HG03521 (cell line): ENCODE results near the gene MYH14.

Experiments used
- ATAC-seq: cut with Tn5 transposase; IDR thresholded peaks from one replicate; pipeline ENCODE4 v1.9.1; 2021; ENCODE audit warnings: mild to moderate bottlenecking, moderate library complexity; ENCODE audit not compliant: unreplicated experiment

MYH14 gene

DNA sequence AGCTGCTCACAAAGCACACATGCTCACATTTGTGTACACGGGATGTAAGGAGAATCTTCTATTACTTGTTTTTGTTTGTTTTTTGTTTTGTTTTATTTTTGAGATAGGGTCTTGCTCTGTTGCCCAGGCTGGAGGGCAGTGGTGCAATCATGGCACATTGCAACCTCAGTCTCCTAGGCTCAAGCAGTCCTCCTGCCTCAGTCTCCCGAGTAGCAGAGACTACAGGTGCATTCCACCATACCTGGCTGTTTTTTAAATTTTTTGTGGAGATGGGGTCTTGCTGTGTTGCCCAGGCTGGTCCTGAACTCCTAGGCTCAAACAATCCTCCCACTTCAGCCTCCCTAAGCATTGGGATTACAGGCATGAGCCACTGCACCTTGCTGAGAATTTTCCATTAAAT, 83.9 kb downstream of the MYH14 start:
- ATAC-seq, result no peak

- no peak for ATAC-seq
These were observed 85.5 kb downstream of the MYH14 start for GRCh38 chr19:50288954-50289353.

DNA sequence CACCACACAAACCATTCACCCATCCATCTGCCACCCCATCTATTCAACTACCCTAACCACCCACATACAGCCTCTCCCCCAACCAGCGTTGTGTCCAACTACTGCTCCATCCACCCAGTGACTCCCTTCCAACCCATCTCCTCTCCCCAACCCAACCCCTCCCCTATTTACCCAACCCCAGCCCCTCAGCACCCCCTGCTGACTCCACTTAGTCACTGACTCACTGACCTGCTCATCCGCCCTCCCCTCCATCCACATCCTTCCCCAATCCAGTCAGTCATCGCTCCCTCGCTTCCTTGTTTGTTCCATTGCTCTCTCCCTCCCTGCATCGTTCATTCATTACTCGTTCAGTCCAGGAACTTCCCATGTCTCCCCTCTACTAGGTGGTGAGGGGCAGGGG, 86.6 kb downstream of the MYH14 start:
- ATAC-seq, result no peak

DNA sequence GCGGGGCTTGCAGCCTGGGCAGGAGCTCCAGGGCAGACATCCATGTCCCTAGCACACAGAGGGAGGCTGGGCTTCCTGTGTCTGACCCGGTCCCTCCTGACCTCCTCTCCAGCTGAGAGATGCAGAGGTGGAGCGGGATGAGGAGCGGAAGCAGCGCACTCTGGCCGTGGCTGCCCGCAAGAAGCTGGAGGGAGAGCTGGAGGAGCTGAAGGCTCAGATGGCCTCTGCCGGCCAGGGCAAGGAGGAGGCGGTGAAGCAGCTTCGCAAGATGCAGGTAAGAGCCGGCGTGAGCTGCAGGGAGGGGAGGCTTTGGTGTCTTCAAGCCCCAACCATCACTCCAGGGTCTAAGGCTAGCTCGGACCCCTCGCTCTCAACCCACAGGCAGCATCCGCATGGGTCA, 87.4 kb downstream of the MYH14 start:
- ATAC-seq, result no peak

DNA sequence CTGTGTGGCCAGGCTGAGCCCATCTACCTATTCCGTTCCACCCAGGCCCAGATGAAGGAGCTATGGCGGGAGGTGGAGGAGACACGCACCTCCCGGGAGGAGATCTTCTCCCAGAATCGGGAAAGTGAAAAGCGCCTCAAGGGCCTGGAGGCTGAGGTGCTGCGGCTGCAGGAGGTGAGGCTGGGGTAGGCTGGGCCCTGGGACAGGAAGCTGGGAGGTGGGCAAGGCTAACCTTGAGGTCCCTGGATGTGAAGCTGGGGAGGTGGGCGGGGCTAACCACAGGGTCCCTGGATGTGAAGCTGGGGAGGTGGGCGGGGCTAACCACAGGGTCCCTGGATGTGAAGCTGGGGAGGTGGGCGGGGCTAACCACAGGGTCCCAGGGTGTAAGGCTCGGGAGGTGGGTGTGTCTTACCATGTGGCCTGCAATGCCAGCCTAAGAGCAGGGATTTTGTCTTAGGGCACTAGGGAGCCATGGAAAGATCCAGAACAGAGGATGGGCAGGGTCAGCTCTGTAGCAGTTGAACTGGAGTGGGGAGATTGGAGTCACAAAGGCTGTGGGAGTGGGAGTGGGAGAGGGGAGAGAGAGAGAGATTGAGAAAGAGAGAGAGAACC, 88.9 kb downstream of the MYH14 start:
- ATAC-seq, result no peak

- no peak for ATAC-seq
These were observed 90.0 kb downstream of the MYH14 start for GRCh38 chr19:50293263-50294004.

- ATAC-seq, result no peak
These were observed 96.6 kb downstream of the MYH14 start for GRCh38 chr19:50300051-50300450.

- ATAC-seq, result no peak
These were observed 97.6 kb downstream of the MYH14 start for GRCh38 chr19:50300814-50301606.

DNA sequence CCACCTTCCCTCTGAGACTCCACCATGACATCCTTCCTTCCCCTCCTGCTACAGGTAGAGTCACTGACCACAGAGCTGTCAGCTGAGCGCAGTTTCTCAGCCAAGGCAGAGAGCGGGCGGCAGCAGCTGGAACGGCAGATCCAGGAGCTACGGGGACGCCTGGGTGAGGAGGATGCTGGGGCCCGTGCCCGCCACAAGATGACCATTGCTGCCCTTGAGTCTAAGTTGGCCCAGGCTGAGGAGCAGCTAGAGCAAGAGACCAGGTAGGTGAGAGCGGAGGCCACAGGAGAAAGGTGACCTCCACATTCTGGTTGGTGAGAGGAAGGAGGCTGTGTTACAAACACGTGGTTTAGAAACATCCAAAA, 98.2 kb downstream of the MYH14 start:
- no peak for ATAC-seq

- ATAC-seq, result no peak
These were observed 100.1 kb downstream of the MYH14 start for GRCh38 chr19:50303558-50303957.

DNA sequence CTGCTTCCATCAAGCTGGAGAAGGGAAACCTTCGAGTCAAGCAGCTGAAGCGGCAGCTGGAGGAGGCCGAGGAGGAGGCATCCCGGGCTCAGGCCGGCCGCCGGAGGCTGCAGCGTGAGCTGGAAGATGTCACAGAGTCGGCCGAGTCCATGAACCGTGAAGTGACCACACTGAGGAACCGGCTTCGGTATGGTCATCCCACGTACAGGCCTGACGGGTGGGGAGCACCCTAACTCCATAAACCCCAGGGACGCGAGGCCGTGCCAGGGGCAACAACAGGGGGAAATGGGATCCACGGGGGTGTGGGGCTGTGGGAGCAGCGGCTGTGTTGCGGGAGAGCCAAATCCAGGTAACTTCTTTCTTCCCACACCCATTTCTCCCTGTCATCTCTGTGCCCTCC, 105.6 kb downstream of the MYH14 start:
- no peak for ATAC-seq

- no peak for ATAC-seq
These were observed 106.1 kb downstream of the MYH14 start for GRCh38 chr19:50309396-50310125.

DNA sequence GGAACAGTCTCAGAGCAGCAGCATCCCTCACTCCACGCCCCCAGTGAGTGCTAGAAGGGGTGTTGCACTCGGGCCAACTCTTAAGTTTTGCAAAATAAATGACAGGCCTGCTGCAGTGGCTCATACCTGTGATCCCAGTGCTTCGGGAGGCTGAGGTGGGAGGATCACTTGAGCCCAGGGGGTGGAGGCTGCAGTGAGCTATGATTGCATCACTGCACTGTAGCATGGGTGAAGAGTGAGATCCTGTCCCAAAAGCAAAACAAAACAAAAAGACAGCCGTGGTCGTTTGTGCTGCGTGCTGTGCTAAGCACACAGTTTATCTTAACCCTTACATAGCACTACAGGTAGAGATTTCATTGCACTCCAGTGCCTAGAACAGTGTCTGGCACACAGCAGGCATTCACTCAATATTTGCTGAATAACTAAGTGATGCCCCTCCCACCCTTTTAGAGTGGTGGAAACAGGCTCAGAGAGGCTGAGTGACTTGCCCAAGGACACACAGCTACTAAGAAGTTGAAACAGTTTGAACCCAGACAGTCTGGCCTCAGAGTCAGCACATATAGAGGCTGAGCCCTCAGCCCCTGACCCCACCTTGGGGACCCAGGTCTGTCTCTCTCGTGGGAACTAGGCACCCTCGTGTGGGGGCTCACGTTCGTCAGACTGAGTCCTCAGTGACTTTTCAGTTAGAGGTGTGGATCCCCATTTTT, 107.5 kb downstream of the MYH14 start:
- ATAC-seq, result no peak

GRCh38 chr19:50311723-50312635, 108.6 kb downstream of the MYH14 start:
- no peak for ATAC-seq

DNA sequence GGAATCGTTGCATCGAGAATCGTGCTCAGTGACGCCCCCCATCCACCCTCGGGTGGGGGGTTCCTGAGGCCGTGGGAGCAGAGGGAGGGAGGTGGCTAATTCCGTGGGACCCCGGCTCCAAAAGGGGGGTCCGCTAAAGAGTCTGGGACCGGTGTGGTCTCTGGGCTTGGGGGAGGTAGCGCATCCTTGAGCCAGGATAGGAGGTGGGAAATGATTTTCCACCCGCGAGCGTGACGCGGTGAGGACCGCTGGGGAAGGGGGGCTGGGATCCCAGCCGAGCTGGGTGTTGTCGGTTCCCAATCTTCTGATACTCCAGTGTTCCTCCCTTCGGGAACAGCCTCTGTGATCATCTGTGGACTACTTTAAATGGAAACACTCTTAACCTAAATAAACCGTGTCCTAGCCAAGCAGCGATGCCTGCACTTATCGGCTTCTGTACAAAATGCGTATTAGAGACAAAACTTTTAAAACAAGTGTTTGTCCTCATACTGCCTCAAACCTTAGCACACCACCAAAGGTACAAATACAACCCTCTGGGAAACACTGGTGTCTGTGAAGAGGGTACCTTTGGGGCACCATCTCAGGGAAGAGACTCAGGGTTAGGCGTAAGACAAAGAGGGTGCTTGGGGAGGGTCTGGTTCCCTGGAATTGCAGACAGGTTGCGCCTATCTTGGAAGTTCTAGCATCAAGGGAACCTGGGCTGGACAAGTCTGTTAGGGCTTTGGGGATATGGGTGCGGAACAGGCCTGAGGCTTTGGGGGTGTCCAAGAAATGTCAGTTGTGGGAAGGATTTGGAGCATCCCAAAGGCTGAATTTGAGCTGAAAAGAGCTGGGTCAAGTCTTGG, 109.8 kb downstream of the MYH14 start:
- no peak for ATAC-seq

DNA sequence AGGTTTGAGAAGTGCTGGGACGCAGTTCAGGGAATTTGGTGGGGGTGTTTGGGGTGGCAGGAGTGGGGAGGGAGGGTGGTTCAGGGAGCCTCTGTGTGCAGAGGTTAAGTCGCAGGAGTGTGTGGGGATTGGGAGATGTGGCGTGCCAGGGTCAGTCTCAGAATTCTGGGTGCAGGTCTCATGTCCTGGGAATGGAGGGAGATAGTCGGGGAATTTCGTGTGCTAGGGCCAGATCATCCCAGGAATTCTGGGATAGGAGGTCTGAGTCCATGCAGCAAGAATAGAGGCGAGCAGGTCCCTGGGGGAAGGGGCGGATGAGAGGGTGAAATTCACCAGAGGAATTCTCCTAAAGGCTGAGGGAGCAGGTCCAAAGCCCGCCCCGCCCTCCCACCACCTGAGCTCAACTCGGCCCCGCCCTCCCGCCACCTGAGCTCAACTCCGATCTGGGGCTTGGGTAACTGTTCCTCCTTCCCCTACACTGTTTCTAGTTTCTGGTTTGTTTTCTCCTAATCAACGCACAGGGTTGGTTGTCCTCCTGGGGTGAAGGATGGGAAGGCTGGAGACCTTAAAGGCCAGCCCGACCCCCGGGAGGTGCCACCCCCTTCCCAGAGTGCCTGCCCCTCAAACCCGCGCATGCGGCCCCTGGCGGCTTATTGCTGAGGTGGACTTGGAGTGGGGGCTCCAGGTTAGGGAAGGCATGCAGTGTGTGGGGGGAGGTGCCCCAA, 110.6 kb downstream of the MYH14 start:
- no peak for ATAC-seq

DNA sequence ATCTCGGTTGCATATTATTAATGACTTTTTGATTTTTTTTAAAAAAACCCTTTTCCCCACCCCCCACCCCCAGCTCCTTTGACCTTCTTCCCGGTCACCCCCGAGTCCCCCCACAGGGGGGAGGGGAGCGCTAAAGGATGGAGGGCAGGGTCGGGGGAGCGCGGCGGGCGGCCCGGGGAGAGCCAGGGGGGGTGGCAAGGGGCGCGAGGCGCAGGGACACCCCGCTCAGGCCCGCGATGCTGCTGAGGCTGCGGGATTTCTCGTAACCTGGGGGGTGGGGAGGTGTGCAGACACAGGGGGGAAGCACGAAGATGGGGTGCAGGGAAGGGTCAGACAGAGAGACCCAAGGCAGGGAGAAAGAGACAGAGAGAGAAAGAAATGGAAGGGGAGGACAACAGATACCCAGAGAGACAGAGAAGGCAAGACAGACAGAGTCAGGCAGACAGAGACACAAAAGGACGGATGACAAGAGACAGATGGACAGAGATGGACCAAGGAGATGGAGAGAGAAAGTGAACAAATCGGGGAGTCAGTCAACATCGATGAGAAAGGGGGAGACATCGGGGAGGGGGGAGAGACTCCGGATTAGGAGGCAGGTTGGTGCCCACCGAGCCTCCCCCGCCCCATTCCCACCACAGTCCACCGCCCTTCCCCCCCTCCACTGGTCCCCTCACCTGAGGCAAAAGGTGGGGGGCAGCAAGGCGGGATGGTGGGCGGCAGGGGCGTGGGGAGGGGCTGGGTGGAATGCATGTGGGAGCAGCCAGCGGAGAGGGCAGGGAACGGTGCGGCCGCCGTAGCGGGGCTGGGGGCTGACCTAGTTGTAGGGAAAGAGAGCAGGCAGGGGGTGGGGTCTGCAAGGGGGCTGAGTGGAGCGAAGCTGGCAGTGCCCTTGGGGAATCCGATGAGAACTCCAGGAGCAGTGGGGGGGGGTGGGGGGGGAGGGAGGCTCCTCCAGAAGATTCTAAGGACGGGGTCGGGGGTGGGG, 111.6 kb downstream of the MYH14 start:
- ATAC-seq, result no peak
